ENCODE data around the gene DERA. TPM values are rescaled to one million over a fixed set of nuclear protein-coding genes. Genes with fewer than 3 reads are reported as not detected.
"Not testable (repeated sequence)": the region's sequence is repeated elsewhere in the genome, so short reads cannot be mapped to it uniquely, and the experiment has no call there.

Gene DERA
- total RNA-seq, 2 experiments from 2014 or later: 24.5 to 28.3 TPM

GRCh38 chr12:16012117-16012516, 101.0 kb downstream of the DERA start:
- Mint-ChIP-seq H3K4me1 (ENCODE audit: low read depth) (no peaks in the 10 kb centered on the region), H3K27ac (no peak overlapping the region), H3K4me3 (no peak overlapping the region), H3K36me3 (ENCODE audit: low read depth) (peaks cover 37% of the 10 kb centered on the region), H3K9me3 (peaks cover 22% of the 10 kb centered on the region), H3K27me3 (no peaks in the 10 kb centered on the region)
- ChIA-PET POLR2A (no interaction called here), CTCF (no interaction called here)
- intact Hi-C loops (cut with micrococcal nuclease): no loop called here
- TF ChIP-seq CTCF (IDR thresholded peaks at IDR 0.05): no peak
- DNase-seq: no peak
- no peak for ATAC-seq

DNA sequence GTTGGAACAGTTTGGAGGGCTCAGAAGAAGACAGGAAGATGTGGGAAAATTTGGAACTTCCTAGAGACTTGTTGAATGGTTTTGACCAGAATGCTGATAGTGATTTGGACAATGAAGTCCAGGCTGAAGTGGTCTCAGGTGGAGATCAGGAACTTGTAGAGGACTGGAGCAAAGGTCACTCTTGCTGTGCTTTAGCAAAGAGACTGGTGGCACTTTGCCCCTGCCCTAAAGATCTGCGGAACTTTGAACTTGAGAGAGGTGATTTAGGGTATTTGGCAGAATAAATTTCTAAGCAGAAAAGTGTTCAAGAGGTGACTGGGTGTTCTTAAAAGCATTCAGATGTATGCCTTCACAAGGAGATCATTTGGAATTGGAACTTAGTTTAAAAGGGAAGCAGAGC, 102.6 kb downstream of the DERA start:
- H3K27ac Mint-ChIP-seq; ATAC-seq; DNase-seq; H3K27me3 Mint-ChIP-seq; H3K4me3 Mint-ChIP-seq; POLR2A ChIA-PET; H3K4me1 Mint-ChIP-seq (ENCODE audit: low read depth); CTCF ChIA-PET; intact Hi-C loops (cut with micrococcal nuclease): not testable (repeated sequence)
- Mint-ChIP-seq H3K9me3 (peaks cover 22% of the 10 kb centered on the region), H3K36me3 (ENCODE audit: low read depth) (peaks cover 42% of the 10 kb centered on the region)

GRCh38 chr12:16014394-16014793, 103.3 kb downstream of the DERA start:
- H3K27ac Mint-ChIP-seq; CTCF ChIA-PET; DNase-seq; H3K4me1 Mint-ChIP-seq (ENCODE audit: low read depth); POLR2A ChIA-PET; H3K4me3 Mint-ChIP-seq; H3K27me3 Mint-ChIP-seq; ATAC-seq; intact Hi-C loops (cut with micrococcal nuclease): not testable (repeated sequence)
- H3K36me3 Mint-ChIP-seq (ENCODE audit: low read depth): peaks cover 48% of the 10 kb centered on the region
- peaks cover 22% of the 10 kb centered on the region for H3K9me3 Mint-ChIP-seq

GRCh38 chr12:16016748-16017147, 105.6 kb downstream of the DERA start:
- intact Hi-C loops (cut with micrococcal nuclease): no loop called here

DNA sequence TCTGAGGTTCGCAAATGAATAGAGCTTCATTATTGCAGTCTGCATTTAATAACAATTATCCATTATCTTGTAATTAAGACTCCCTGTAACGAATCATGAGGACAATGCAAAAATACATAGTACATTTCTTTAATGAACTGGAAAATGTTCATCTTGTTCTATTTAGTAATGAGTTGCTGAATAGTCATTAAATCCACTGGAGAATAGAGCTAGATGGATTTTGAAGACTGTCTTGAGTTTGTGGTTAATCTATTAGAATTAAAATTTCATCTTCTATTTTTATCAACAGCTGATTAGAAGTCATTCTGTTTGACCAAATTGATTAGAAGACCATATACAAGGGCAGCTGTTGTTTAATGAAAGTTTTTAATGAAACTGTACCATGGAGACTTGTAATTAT, 107.2 kb downstream of the DERA start:
- Mint-ChIP-seq H3K27ac (no peak overlapping the region), H3K36me3 (ENCODE audit: low read depth) (peaks cover 67% of the 10 kb centered on the region), H3K27me3 (no peaks in the 10 kb centered on the region), H3K9me3 (peaks cover 40% of the 10 kb centered on the region), H3K4me1 (ENCODE audit: low read depth) (no peaks in the 10 kb centered on the region), H3K4me3 (no peak overlapping the region)
- DNase-seq (no peak), ATAC-seq (no peak)
- ChIA-PET POLR2A (no interaction called here), CTCF (no interaction called here)
- no peak for TF ChIP-seq CTCF (IDR thresholded peaks at IDR 0.05)
- intact Hi-C loops (cut with micrococcal nuclease): no loop called here

More at GRCh38 chr12:16016748-16017147, 105.6 kb downstream of the DERA start:
- H3K9me3 Mint-ChIP-seq: peaks cover 35% of the 10 kb centered on the region
- DNase-seq: no peak
- H3K27me3 Mint-ChIP-seq: no peaks in the 10 kb centered on the region
- no peak overlapping the region for H3K27ac Mint-ChIP-seq
- peaks cover 64% of the 10 kb centered on the region for H3K36me3 Mint-ChIP-seq (ENCODE audit: low read depth)
- H3K4me3 Mint-ChIP-seq: no peak overlapping the region
- TF ChIP-seq CTCF (IDR thresholded peaks at IDR 0.05): no peak
- ChIA-PET POLR2A (no interaction called here), CTCF (no interaction called here)
- H3K4me1 Mint-ChIP-seq (ENCODE audit: low read depth): no peaks in the 10 kb centered on the region
- no peak for ATAC-seq

- no peak for TF ChIP-seq CTCF (IDR thresholded peaks at IDR 0.05)
- peaks cover 34% of the 10 kb centered on the region for H3K9me3 Mint-ChIP-seq
- no peaks in the 10 kb centered on the region for H3K27me3 Mint-ChIP-seq
- H3K27ac Mint-ChIP-seq: no peak overlapping the region
- ATAC-seq: no peak
- DNase-seq: no peak
- peaks cover 63% of the 10 kb centered on the region for H3K36me3 Mint-ChIP-seq (ENCODE audit: low read depth)
- ChIA-PET POLR2A (interaction anchor here (0.7 kb wide), 1 partner anchor 15 kb away, joined by 3 read pairs; no protein-coding TSS in a partner anchor), CTCF (no interaction called here)
- no peaks in the 10 kb centered on the region for H3K4me1 Mint-ChIP-seq (ENCODE audit: low read depth)
- intact Hi-C loops (cut with micrococcal nuclease): no loop called here
- H3K4me3 Mint-ChIP-seq: no peak overlapping the region
These were observed 108.0 kb downstream of the DERA start for GRCh38 chr12:16019136-16019535.
